ENCODE results near the gene FRS2.

GRCh38 chr12:69430942-69431590, 39.1 kb upstream of the FRS2 start:
- TF ChIP-seq CTCF (IDR thresholded peaks at IDR 0.05; ENCODE audit: low read length): no peak
- no peak for TF ChIP-seq EZH2 (optimal IDR thresholded peaks at IDR 0.05; ENCODE audit: low read depth, low read length)
- no peak for TF ChIP-seq EZH2phosphoT487 (IDR thresholded peaks at IDR 0.05; ENCODE audit: low read length)

All from MM.1S (cell line).